ENCODE measurements around the gene TRIP13. TPM values are rescaled to one million over a fixed set of nuclear protein-coding genes. Genes with fewer than 3 reads are reported as not detected.
A peak's percentile ranks its signal among the peaks of the same experiment; 100 is the strongest.

Gene TRIP13
- total RNA-seq, 1 experiment from 2014 or later = 42.6 TPM

DNA sequence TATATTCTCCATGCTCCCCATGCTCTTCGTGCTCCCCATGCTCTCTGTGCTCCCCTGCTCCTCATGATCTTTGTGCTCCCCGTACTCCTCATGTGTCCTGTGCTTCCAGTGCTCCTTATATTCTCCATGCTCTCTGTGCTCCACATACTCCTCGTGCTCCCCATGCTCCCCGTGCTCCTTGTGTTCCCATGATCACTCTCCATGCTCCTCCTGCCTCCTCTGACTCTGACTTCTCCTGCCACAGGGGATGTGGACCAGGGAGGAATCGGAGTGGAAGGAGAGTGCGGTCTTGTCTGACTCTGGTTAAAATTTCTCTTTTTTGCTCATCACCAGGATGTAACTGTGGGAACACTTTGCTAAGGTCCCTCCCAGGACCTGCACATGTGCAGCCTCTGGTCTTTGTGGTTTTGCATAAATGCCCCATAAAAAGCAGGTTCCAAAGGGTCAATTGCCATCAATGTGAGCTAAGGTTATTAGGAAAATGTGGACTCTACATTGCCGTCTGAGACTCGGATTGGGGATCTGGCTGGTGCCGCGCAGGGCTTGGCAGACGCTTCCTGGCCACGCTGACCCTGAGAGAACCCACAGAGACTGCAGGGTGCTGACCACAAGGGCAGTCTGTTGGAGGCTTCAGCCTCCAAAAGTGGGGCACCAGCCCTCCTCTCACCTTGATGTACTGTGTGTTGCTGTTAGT, 52.5 kb downstream of the TRIP13 start:
- no peak for DNase-seq

More for the DNA sequence above, 52.5 kb downstream of the TRIP13 start:
- Mint-ChIP-seq H3K36me3 (ENCODE audit: insufficient read depth in 1 of 3, low read depth in 3 of 3) (no peaks in the 10 kb centered on the region), H3K9me3 (peaks cover 0 to 2% of the 10 kb centered on the region in 2 experiments; a peak in 2 of 5 replicates), H3K27ac (no peak overlapping the region), H3K27me3 (ENCODE audit: low read depth) (peaks cover 38% of the 10 kb centered on the region), H3K4me1 (peaks cover 12 to 14% of the 10 kb centered on the region in 2 experiments), H3K4me3 (no peak overlapping the region)
- H2BK5ac ChIP-seq (ENCODE audit: insufficient read length, low read length) = no peak overlapping the region
- no peak overlapping the region for H3T11ph ChIP-seq (ENCODE audit: low read length)
- no peak overlapping the region for H4K5ac ChIP-seq (ENCODE audit: insufficient read length, low read depth, low read length)
- H3K4me1 ChIP-seq (ENCODE audit: insufficient read depth, low read length) = no peaks in the 10 kb centered on the region; the same call in 1 of the 2 replicates
- H3K79me2 ChIP-seq (ENCODE audit: insufficient read depth, low read length) = no peaks in the 10 kb centered on the region
- H3K4ac ChIP-seq (ENCODE audit: low read depth, low read length) = no peak overlapping the region
- no peak overlapping the region for H3K56ac ChIP-seq (ENCODE audit: insufficient read length, low read depth, low read length)
- no peak overlapping the region for H2BK15ac ChIP-seq (ENCODE audit: low read depth, low read length)
- TF ChIP-seq, protein P1, sequence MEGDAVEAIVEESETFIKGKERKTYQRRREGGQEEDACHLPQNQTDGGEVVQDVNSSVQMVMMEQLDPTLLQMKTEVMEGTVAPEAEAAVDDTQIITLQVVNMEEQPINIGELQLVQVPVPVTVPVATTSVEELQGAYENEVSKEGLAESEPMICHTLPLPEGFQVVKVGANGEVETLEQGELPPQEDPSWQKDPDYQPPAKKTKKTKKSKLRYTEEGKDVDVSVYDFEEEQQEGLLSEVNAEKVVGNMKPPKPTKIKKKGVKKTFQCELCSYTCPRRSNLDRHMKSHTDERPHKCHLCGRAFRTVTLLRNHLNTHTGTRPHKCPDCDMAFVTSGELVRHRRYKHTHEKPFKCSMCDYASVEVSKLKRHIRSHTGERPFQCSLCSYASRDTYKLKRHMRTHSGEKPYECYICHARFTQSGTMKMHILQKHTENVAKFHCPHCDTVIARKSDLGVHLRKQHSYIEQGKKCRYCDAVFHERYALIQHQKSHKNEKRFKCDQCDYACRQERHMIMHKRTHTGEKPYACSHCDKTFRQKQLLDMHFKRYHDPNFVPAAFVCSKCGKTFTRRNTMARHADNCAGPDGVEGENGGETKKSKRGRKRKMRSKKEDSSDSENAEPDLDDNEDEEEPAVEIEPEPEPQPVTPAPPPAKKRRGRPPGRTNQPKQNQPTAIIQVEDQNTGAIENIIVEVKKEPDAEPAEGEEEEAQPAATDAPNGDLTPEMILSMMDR (conservative IDR thresholded peaks at IDR 0.05) = no peak
- H3K27ac ChIP-seq (ENCODE audit: insufficient read length, low read depth, low read length) = no peak overlapping the region
- no CpG with 5 or more reads among the region's 12 CpGs for WGBS (ENCODE audit: extremely low coverage, insufficient read length, low lambda C conversion rate)
- no peaks in the 10 kb centered on the region for H3K23me2 ChIP-seq (ENCODE audit: insufficient read length, low read depth, low read length, poor library complexity, severe bottlenecking)
- no peaks in the 10 kb centered on the region for H3K9me3 ChIP-seq (ENCODE audit: control insufficient read depth, low read depth, low read length)
- H3K9ac ChIP-seq (ENCODE audit: extremely low read depth, insufficient read length, low read length) = no peak overlapping the region
- H3K18ac ChIP-seq (ENCODE audit: insufficient read length, low read depth, low read length) = no peak overlapping the region
- 0 out of 2 replicates have a peak overlapping the region, but pooled peaks have one; percentile 58 for H3K14ac ChIP-seq (ENCODE audit: insufficient read depth, low read length)
- H3K23ac ChIP-seq (ENCODE audit: insufficient read length, low read depth, low read length) = no peak overlapping the region
- H4K20me1 ChIP-seq (ENCODE audit: control insufficient read depth, insufficient read depth, insufficient read length) = no peaks in the 10 kb centered on the region
- no peak overlapping the region for H2BK20ac ChIP-seq (ENCODE audit: low read depth, low read length, poor library complexity, severe bottlenecking)
- H4K8ac ChIP-seq (replicated peaks; ENCODE audit: insufficient read length, low read depth, low read length) = no peak overlapping the region
- no peak overlapping the region for H2AFZ ChIP-seq (ENCODE audit: low read length)
- no peaks in the 10 kb centered on the region for H3K79me1 ChIP-seq (ENCODE audit: insufficient read depth, low read depth, low read length, poor library complexity, severe bottlenecking)
- no peak overlapping the region for H2BK120ac ChIP-seq (ENCODE audit: low read depth, low read length, poor library complexity, severe bottlenecking)
- no peak overlapping the region for H2BK12ac ChIP-seq (ENCODE audit: insufficient read length, low read depth, low read length)
- no peak overlapping the region for H4K91ac ChIP-seq (ENCODE audit: insufficient read length, low read depth, low read length)
- H3K4me2 ChIP-seq (ENCODE audit: insufficient read depth, insufficient read length, low read length) = no peak overlapping the region
- H3K27me3 ChIP-seq (ENCODE audit: insufficient read depth, low read length) = no peaks in the 10 kb centered on the region; the same call in 1 of the 2 replicates
- no peak overlapping the region for H2AK5ac ChIP-seq (ENCODE audit: insufficient read length, low read length)

All from H9 (cell line).